ENCODE results near the gene CCDC87.

CCDC87 gene

DNA sequence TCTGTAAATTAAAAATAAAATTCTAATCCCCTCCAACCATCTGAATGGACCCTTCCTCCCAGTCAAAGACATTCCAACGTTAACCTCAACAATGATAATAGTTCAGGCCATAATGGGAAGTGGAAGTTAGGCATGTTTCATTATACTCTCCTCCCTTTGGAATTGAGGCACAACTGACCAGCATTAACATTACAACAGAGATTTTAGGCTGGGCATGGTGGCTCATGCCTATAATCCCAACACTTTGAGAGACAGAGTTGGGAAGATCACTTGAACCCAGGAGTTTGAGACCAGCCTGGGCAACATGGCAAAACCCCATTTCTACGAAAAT lies 22.0 kb downstream of the CCDC87 start:
- DNase-seq: no peak

DNA sequence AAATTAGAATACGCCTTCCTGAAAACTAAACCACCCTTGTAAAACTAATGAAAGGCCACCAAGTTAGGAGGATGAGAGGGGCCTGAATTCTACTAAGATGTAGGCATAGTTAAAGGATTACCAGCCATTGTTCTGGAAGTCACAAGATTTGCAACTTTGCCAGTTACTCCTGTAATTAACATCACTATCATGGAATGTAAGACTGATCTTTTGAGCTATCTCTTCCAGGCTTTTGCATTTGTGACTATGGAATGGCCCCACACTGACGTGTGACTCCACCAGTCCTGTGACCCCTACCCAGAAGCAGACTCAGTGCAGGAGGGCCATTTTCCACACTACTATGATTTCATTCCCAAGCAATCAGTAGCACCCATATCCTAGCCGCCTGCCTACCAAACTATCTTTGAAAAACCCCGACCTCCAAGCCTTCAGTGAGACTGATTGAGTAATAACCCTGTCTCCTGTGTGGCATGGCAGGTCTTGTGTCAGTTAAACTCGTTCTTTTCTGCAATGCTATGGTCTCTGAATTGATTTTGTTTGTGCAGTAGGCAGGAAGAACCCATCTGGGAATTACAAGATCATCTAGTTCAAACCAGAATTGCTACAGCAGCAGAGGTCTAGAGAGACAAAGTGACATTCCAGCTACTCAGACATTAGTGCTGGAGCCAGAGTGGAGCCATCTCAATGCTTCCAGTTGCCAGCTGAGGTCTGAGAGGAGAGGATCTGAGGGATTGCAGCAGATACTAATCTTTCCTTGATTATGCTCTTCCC lies 22.6 kb downstream of the CCDC87 start:
- DNase-seq: no peak

GRCh38 chr11:66569076-66569475 lies 23.8 kb downstream of the CCDC87 start:
- no peak for DNase-seq

GRCh38 chr11:66568124-66568916 lies 24.5 kb downstream of the CCDC87 start, which contains the start of gene CTSF:
Gene CTSF, minus strand, starts transcription at chr11:66568606. Its CDS starts 120 bp downstream, at chr11:66568486.
- DNase-seq: peak; percentile 71

DNA sequence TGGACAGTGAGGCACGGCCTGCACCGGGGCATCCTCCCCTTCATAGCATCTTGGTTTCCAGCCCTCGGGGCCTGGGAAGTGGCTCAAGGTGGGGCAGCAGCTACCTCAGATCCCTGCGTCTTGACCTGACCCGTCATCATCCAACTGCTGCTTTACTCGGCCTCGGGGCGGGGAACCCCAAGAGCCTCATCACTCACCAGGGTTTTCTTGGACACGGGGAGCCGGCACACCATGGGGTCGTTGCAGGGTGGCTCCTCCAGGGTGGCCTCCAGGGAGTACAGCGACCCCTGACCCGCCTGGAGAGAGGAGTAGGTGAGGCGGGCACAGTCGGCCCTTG lies 25.1 kb downstream of the CCDC87 start:
- no peak for DNase-seq

- DNase-seq: no peak
Observed at GRCh38 chr11:66566221-66566620, 26.6 kb downstream of the CCDC87 start.

- DNase-seq: no peak
Observed at GRCh38 chr11:66564984-66565383, 27.9 kb downstream of the CCDC87 start.

DNA sequence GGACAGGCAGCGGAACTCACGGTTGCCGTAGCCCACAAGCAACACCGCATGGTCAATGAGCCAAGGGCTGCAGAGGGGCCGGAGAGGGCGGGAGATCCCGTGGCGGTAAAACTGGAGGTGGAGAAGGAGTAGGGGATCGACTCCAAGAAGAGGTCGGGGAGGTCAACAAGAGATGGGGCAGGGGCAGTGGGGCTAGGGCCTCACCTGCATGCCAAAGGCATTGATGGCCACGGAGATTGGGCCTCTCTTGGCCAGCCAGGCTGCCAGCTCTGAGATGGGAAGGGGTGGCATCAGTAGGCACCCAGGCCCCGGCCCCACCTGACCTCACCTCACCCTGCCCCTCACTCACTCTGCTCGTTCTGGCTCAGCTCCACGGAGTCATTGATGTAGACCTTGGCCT lies 28.3 kb downstream of the CCDC87 start:
- no peak for DNase-seq

GRCh38 chr11:66563832-66564231 lies 29.0 kb downstream of the CCDC87 start:
- no peak for DNase-seq

DNA sequence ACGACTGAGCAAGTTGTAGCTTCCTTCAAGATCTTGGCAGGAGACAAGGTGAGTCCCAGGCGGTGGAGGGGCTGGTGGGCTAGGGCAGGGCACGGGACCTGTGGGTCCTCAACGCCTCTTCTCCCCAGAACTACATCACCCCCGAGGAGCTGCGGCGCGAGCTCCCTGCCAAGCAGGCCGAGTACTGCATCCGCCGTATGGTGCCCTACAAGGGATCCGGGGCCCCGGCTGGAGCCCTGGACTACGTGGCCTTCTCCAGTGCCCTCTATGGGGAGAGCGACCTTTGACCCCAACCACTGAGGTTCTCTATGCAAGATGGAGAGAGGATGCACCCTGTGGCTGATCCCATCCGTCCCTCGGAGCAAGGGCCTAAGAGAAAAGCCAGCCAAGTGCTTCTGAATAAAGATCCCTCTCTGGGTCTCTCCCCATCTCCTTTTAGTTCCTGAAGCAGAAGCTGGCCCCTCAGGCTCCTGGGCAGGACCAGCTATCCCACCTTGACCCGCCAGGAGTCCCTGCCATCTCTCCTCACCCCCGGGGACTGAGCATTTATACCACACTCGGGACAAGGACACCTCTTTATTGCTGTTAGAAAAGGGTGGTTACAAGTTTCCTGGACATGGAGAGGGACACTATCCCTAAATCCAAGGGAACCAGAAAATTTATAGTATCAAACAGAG lies 29.8 kb downstream of the CCDC87 start:
- no peak for DNase-seq

DNA sequence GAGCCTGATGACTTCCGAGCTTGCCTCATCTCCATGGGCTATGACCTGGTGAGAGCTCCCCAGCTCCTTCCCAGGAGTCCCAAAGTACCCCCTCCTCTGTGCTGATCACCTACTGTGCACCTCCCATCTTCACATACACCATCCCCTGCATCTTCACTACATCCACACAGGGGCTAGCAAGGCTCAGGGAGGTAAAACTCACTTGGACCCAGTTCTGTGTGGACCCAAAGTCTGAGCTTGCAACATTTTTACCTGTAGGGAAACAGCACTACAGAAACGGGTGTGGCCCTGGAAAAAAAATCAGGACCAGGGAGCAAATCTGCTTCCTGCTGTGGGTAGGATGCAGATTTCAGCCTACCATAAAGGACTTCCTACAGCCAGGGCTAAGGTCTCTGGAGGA lies 30.6 kb downstream of the CCDC87 start:
- DNase-seq: no peak

GRCh38 chr11:66561975-66562248 lies 31.0 kb downstream of the CCDC87 start:
- no peak for DNase-seq

DNA sequence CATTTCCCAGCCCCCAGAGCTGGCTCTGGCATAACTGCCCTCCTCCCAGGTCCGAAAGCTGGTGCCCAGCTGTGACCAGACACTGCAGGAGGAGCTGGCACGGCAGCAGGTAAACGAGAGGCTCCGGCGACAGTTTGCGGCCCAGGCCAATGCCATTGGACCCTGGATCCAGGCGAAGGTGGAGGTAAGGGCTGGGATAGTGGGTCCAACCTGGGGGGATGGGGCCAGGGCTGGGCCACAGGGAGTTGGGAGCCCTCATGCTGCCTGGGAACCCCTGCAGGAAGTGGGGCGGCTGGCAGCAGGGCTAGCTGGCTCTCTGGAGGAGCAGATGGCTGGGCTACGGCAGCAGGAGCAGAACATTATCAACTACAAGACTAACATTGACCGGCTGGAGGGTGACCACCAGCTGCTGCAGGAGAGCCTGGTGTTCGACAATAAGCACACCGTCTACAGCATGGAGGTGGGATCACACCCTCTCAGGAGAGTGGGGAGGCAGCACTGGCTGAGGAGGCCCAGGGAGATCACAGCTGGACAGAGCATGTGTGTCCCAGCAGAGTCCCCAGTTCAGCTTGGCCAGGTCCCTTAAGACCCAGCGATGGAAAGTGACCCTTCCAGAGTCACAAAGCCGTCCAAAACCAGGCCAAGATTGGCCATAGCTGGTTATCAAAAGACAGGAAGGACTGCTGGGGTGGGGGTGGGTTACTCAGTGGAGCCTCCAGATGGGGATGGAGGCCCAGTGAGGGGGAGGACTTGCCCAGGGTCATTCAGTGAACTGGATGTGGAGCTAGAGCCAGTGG lies 31.5 kb downstream of the CCDC87 start:
- DNase-seq: no peak

GRCh38 chr11:66559866-66560676 lies 32.8 kb downstream of the CCDC87 start:
- DNase-seq: no peak

DNA sequence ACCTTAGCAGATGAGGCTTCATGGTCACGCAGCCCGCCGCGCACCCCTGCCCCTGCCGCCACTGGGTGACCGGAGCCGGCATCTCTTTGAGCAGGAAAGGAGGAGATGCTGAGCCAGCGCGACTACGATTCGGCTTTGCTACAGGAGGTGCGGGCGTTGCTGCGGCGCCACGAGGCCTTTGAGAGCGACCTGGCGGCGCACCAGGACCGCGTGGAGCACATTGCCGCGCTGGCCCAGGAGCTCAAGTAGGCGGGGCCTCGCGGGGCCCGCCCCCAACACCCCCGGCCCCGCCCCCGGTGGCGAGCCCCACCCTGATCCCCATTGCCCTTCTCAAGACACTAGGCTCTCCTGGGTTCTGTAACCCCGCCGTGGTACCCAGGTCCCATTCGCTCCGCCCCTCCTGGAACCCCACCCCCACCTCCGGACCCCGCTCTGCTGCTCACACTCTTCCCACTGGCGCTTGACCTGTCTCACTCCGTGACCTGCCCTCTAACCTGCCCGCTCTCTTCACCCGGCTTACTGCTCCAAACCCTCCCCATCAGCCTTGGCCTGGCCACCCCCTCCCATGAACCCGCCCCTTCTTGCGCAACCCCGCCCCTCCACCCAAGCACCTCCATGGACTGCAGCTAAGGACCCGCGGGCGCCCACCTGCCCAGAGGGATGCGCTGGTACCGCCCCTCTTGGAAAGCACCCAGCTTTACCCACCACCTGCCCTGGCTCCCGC lies 33.6 kb downstream of the CCDC87 start:
- no peak for DNase-seq

DNA sequence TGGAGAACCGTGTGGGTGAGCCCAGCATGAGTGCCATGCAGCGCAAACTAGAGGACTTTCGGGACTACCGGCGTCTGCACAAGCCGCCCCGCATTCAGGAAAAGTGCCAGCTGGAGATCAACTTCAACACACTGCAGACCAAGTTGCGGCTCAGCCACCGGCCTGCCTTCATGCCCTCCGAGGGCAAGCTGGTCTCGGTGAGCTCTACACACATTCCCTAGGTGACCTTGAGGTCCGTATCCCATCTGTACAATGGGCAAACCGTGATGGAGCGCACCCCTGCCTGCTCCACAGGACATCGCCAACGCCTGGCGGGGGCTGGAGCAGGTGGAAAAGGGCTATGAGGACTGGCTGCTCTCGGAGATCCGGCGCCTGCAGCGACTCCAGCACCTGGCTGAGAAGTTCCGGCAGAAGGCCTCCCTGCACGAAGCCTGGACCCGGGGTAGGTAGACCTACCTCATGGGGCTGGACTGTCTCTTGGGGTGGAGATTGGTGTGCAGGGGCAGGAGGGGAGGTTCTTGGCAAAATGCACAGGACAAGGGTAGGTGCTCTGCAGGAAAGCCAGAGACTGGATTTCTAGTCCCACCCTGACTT lies 35.0 kb downstream of the CCDC87 start:
- no peak for DNase-seq

GRCh38 chr11:66556086-66556485 lies 36.8 kb downstream of the CCDC87 start:
- peak; percentile 39 for DNase-seq

DNA sequence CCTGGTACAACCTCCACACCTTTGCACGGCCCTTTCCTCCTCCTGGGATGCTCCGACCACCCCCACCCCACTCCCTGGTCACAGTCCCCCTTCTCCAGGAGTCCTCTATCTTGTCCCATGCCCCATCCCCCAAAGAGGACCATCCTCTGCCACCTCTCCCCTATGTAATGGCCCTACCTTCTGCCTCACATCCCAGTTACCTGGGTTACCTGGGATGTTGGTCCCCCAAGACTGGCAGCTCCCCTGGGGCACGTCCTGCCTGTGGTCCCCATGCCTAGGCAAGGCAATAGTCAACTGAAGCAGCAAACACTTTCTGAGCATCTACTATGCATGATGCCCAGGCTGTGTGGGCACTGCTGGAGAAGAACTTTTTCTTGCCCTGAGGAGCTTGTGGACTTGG lies 37.4 kb downstream of the CCDC87 start:
- DNase-seq: no peak

GRCh38 chr11:66554602-66555001 lies 38.3 kb downstream of the CCDC87 start:
- DNase-seq: no peak

GRCh38 chr11:66550887-66551286 lies 42.0 kb downstream of the CCDC87 start:
- DNase-seq: no peak

DNA sequence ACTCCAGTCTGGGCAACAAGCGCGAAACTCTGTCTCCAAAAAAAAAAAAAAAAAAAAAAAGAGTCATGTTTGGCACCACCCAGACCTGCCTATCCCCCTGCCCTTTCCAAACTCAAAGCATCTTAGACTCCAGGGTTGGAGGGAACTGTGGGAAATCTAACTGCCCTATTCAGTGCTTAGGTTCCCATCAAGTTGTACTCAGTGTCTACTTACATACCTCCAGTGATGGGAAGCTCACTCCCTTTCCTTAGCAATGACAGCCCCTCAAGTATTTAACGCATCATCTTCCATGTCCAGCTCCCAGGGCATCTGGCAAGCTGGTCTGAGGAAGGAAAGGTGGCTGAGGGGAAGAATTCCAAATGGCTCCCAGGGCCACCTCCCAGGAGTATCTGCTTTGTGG lies 43.2 kb downstream of the CCDC87 start:
- no peak for DNase-seq
